GM12878 (cell line): ENCODE data around the gene SVOP. TPM values are rescaled to one million over a fixed set of nuclear protein-coding genes. Genes with fewer than 3 reads are reported as not detected.

Experiments
- ATAC-seq: fragments of 200-7000 bp; cut with Tn5 transposase; 3 replicates; pipeline ENCODE4 v1.9.1; 2020; ENCODE audit warnings: mild to moderate bottlenecking, moderate library complexity
- BruUV-seq: library from RNA; stranded (reverse); fragments of 400-500 nt; replicated peaks from 2 replicates; lab custom pipeline; 2021; lab: Mats Ljungman, UMichigan
- CTCF ChIA-PET: fragments of 300-600 bp; sonication (Branson Sonifier 250); formaldehyde crosslinking; extraction: SDS; loops from one replicate; lab custom pipeline; 2021; ENCODE audit warnings: inconsistent platforms; lab: Yijun Ruan, JAX
- POLR2A ChIA-PET: fragments of 350-600 bp; formaldehyde crosslinking; extraction: SDS; loops from one replicate; lab custom pipeline; 2021; ENCODE audit warnings: inconsistent platforms; lab: Charles Lee
- RAD21 ChIA-PET: fragments of 300-600 bp; sonication (Branson Sonifier 250); formaldehyde crosslinking; loops from one replicate; lab custom pipeline; 2023; ENCODE audit warnings: antibody characterized with exemption; ENCODE audit not compliant: unreplicated experiment; lab: Charles Lee
- SMC1A ChIA-PET: fragments of 300-600 bp; sonication (Branson Sonifier 250); formaldehyde crosslinking; loops from one replicate; lab custom pipeline; 2023; ENCODE audit not compliant: unreplicated experiment, uncharacterized antibody; lab: Charles Lee
- DNase-seq: peaks from one replicate; pipeline ENCODE4 v3.0.0-alpha.2; 2011; ENCODE audit warnings: low read depth, low spot score
- FAIRE-seq: peaks from 3 replicates; lab custom pipeline; 2011; peaks lifted over from hg19 to GRCh38; lab: Jason Lieb, UNC
- H2AFZ ChIP-seq: 2 replicates; pipeline ENCODE4 v1.6.0; 2011; ENCODE audit warnings: low read depth, low read length, control low read depth; ENCODE audit not compliant: control insufficient read depth
- H3K27ac ChIP-seq: 2 replicates; pipeline ENCODE4 v1.5.1; 2011; ENCODE audit warnings: control low read depth; ENCODE audit not compliant: control insufficient read depth, insufficient read depth
- H3K27me3 ChIP-seq, 2 experiments: replicated peaks in 1 of 2; 2 replicates each; pipeline versions ENCODE4 v1.6.0 to v1.6.1; 2011; ENCODE audit warnings: low read length in 1 of 2; ENCODE audit not compliant: control insufficient read depth in 2 of 2, insufficient read depth in 2 of 2
- H3K36me3 ChIP-seq, 2 experiments: 2 replicates each; pipeline ENCODE4 v1.5.1; 2011; ENCODE audit warnings: low read length in 1 of 2; ENCODE audit not compliant: control insufficient read depth in 2 of 2, insufficient read depth in 2 of 2
- H3K4me1 ChIP-seq: 2 replicates; pipeline ENCODE4 v1.6.1; 2011; ENCODE audit warnings: mild to moderate bottlenecking, low read length, moderate library complexity, mixed read lengths; ENCODE audit not compliant: control insufficient read depth, insufficient read depth
- H3K4me2 ChIP-seq: 2 replicates; pipeline ENCODE4 v1.6.0; 2011; ENCODE audit warnings: control low read depth; ENCODE audit not compliant: control insufficient read depth, insufficient read depth
- H3K4me3 ChIP-seq: fragments of 200-600 bp; sonication (generic); 2 replicates; pipeline ENCODE4 v1.5.1; 2016
- H3K79me2 ChIP-seq: 2 replicates; pipeline ENCODE4 v1.6.0; 2011; ENCODE audit warnings: low read length; ENCODE audit not compliant: control insufficient read depth, insufficient read depth
- H3K9ac ChIP-seq: 2 replicates; pipeline ENCODE4 v1.8.0; 2011; ENCODE audit warnings: low read length, control low read depth, mixed read lengths; ENCODE audit not compliant: control insufficient read depth, insufficient read depth
- H3K9me3 ChIP-seq: replicated peaks from 3 replicates; pipeline ENCODE4 v1.5.1; 2011; ENCODE audit warnings: mild to moderate bottlenecking, low read length; ENCODE audit not compliant: control insufficient read depth, insufficient read depth
- H4K20me1 ChIP-seq: 2 replicates; pipeline ENCODE4 v1.6.0; 2011; ENCODE audit not compliant: control insufficient read depth, insufficient read depth
- DPF2 ChIP-seq: fragments of 450-650 bp; IDR thresholded peaks from 2 replicates; pipeline ENCODE4 v1.6.1; 2017; ENCODE audit warnings: mild to moderate bottlenecking
- EP300 ChIP-seq, 2 experiments: fragments of 150-350 bp in 1 of 2; IDR thresholded peaks; 2 replicates each; pipeline ENCODE4 v1.6.1; 2011 to 2012; ENCODE audit warnings: low read depth in 2 of 2, low read length in 2 of 2, borderline replicate concordance in 1 of 2, improper control_type of control experiment in 1 of 2, inconsistent platforms in 1 of 2; ENCODE audit not compliant: control insufficient read depth in 1 of 2
- KAT2A ChIP-seq: conservative IDR thresholded peaks from 2 replicates; pipeline ENCODE4 v1.6.1; 2011; ENCODE audit warnings: low read depth, low read length; ENCODE audit not compliant: control insufficient read depth
- LARP7 ChIP-seq: fragments of 450-650 bp; IDR thresholded peaks from 2 replicates; pipeline ENCODE4 v1.6.1; 2017; ENCODE audit warnings: mild to moderate bottlenecking
- PAX5 ChIP-seq: IDR thresholded peaks from 2 replicates; pipeline ENCODE4 v1.6.1; 2011; ENCODE audit warnings: low read depth, low read length, borderline replicate concordance
- RUNX3 ChIP-seq: IDR thresholded peaks from 2 replicates; pipeline ENCODE4 v1.6.1; 2012; ENCODE audit warnings: low read length, inconsistent platforms
- SMAD5 ChIP-seq: IDR thresholded peaks from 2 replicates; pipeline ENCODE4 v1.6.1; 2016; ENCODE audit warnings: antibody characterized with exemption, low read depth
- STAT3 ChIP-seq: IDR thresholded peaks from 2 replicates; pipeline ENCODE4 v1.6.1; 2011; ENCODE audit warnings: low read depth, low read length, improper control_type of control experiment
- ZNF24 ChIP-seq: fragments of 450-650 bp; IDR thresholded peaks from 2 replicates; pipeline ENCODE4 v1.6.1; 2017; ENCODE audit warnings: antibody characterized with exemption, mild to moderate bottlenecking
- WGBS: methylation state at CpG from one replicate; pipeline ENCODE4 v1.1.6; 2016; ENCODE audit warnings: low lambda C conversion rate; ENCODE audit not compliant: insufficient replicate concordance, insufficient coverage; ENCODE audit errors: missing lambda C conversion rate; 5-methylcytosine and 5-hydroxymethylcytosine counted together
- in situ Hi-C: fragments of 300-500 bp; cut with MboI; formaldehyde crosslinking; loops from 9 replicates; pipeline ENCODE4 v1.14.3; 2018; ENCODE audit warnings: mixed read lengths
- intact Hi-C: fragments of 100-400 bp; cut with micrococcal nuclease; formaldehyde crosslinking; loops from one replicate; pipeline ENCODE4 v1.14.2; 2022; ENCODE audit not compliant: unreplicated experiment
- polyA plus RNA-seq, 11 experiments: library from polyadenylated mRNA; depleted of rRNA in 4 of 11; unstranded in 6 of 11; stranded (reverse) in 5 of 11; fragments of >200 nt; fragmentation: Nextera tagmentation in 4 of 11; fragmentation: Illumina TruSeq in 1 of 11; extraction: Ambion mirVana in 4 of 11; extraction: Trizol in 1 of 11; gene quantifications; 1 replicate in 1 of 11; 2 replicates in 10 of 11; pipeline versions ENCODE4 v1.2.1 to v1.2.3, GENCODE V29; 2011 to 2016; ENCODE audit warnings: inconsistent platforms in 2 of 11, missing spikeins in 2 of 11, low read depth in 1 of 11
- total RNA-seq, 4 experiments: library from RNA; depleted of rRNA in 3 of 4; stranded (reverse); fragments of >200 nt in 3 of 4; fragmentation: Illumina TruSeq in 1 of 4; extraction: Trizol in 1 of 4; gene quantifications; 2 replicates each; pipeline versions ENCODE4 v1.2.1 to v1.2.3, GENCODE V29; 2013 to 2021
- TF ChIP-seq, protein P1 (sequence below): IDR thresholded peaks from 2 replicates; pipeline ENCODE4 v1.6.1; 2011; ENCODE audit warnings: low read depth, low read length, improper control_type of control experiment, borderline replicate concordance
- TF ChIP-seq, protein P2 (sequence below): fragments of 450-650 bp; IDR thresholded peaks from 2 replicates; pipeline ENCODE4 v1.6.1; 2014; ENCODE audit warnings: mild to moderate bottlenecking
- TF ChIP-seq, protein P3 (sequence below): fragments of 450-650 bp; IDR thresholded peaks from 2 replicates; pipeline ENCODE4 v1.6.1; 2017; ENCODE audit warnings: borderline replicate concordance
- TF ChIP-seq, protein P4 (sequence below): fragments of 150-350 bp; IDR thresholded peaks from 2 replicates; pipeline ENCODE4 v1.6.1; 2016; ENCODE audit warnings: low read depth, low read length
- TF ChIP-seq, protein P5 (sequence below): IDR thresholded peaks from 2 replicates; pipeline ENCODE4 v1.6.1; 2012; ENCODE audit warnings: low read length, inconsistent platforms

SVOP gene
- total and polyA plus RNA-seq, 10 of the 15 experiments (the other 5 are each of a cell fraction or from before 2014, with no cell fraction given) = under 0.01 TPM; not detected in 9

DNA sequence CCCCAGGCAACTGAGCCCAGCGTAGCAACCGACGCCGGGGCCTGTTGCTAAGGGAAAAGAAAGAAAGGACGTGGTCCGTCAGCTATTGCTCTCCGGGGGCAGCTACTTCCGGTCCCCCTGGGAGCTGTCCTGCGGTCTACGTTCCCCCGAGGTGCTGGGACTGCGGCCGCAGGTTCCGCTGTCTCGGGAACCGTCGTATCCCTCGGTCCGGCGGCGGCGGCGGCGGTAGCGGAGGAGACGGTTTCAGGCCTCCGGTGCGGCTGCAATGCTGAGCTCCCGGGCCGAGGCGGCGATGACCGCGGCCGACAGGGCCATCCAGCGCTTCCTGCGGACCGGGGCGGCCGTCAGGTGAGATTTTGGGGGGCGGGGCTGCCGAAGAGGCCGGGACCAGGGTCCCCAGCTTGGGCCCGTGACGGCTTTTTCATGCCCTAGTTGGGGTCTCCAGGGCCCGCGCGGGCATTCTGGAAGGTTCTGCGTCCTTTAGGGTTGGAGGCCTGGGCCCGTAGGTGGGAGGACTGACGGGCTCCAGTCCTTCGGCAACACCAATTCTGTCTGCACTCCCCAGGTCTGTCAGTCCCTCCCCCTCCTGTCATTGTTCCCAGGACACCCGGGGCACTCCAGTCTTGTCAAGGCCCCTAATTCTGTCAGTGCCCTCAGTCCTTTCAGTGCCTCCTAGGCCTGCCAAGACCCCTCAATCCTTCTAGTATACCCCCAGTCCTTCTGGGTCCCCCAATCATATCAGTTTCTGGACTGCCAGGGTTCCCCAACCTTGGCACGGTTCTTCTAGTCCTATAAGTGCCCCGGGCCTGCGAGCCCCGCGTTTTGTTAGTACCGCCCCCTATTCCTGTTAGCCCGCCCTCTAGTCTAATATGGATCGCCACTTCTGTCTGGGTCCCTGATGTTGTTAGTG, 31.8 kb upstream of the SVOP start, which contains the start of gene USP30:
USP30 (plus strand) TSS at position 163 of the 910 bp plus-strand sequence; CDS start at position 266, 103 bp downstream.
- POLR2A ChIA-PET = interaction anchor here (0.6 to 1.5 kb wide), 2 partner anchors 195 to 388 kb away, joined by 3 to 4 read pairs; partner anchors contain the start of gene SSH1
- RAD21 ChIA-PET = interaction anchor here (0.7 to 1.3 kb wide), 2 partner anchors 17 to 195 kb away, joined by 3 read pairs; partner anchors contain the start of gene SSH1
- Histone ChIP-seq H4K20me1 (no peaks in the 10 kb centered on the region), H3K4me1 (peaks cover 8% of the 10 kb centered on the region; the same call in 1 of the 2 replicates), H3K4me3 (peak within 1 kb of the TSS; percentile 83), H3K36me3 (no peaks in the 10 kb centered on the region), H3K27me3 (no peaks in the 10 kb centered on the region), H3K9ac (peak within 1 kb of the TSS; percentile 72), H3K9me3 (no peaks in the 10 kb centered on the region), H3K79me2 (peaks cover 14% of the 10 kb centered on the region), H3K27ac (peak within 1 kb of the TSS; percentile 89), H3K4me2 (peak within 1 kb of the TSS; percentile 94), H2AFZ (peak within 1 kb of the TSS; percentile 83)
- in situ Hi-C loops = no loop called here
- intact Hi-C loops = no loop called here
- CTCF ChIA-PET = interaction anchor here (4.0 kb wide), 1 partner anchor 40 kb away, joined by 33 read pairs; the partner anchor contains the start of gene ALKBH2
- no TSS peak for BruUV-seq
- 2% methylated on average over 51 of the region's 61 CpGs for WGBS
- ATAC-seq = peak; percentile 84
- peak; percentile 45 for DNase-seq
- SMC1A ChIA-PET = interaction anchor here (0.8 to 2.1 kb wide), 4 partner anchors 9 to 388 kb away, joined by 3 to 5 read pairs (median 3); no protein-coding TSS in a partner anchor
- FAIRE-seq = peak; percentile 38
- TF ChIP-seq, protein P1, sequence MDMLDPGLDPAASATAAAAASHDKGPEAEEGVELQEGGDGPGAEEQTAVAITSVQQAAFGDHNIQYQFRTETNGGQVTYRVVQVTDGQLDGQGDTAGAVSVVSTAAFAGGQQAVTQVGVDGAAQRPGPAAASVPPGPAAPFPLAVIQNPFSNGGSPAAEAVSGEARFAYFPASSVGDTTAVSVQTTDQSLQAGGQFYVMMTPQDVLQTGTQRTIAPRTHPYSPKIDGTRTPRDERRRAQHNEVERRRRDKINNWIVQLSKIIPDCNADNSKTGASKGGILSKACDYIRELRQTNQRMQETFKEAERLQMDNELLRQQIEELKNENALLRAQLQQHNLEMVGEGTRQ = no peak
- peak; percentile 70 for TF ChIP-seq DPF2
- no peak for TF ChIP-seq KAT2A
- TF ChIP-seq, protein P2, sequence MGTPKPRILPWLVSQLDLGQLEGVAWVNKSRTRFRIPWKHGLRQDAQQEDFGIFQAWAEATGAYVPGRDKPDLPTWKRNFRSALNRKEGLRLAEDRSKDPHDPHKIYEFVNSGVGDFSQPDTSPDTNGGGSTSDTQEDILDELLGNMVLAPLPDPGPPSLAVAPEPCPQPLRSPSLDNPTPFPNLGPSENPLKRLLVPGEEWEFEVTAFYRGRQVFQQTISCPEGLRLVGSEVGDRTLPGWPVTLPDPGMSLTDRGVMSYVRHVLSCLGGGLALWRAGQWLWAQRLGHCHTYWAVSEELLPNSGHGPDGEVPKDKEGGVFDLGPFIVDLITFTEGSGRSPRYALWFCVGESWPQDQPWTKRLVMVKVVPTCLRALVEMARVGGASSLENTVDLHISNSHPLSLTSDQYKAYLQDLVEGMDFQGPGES = peak; percentile 68; the same call in 1 of the 2 replicates
- peak; percentile 99 for TF ChIP-seq RUNX3
- TF ChIP-seq ZNF24 = peak; percentile 72
- TF ChIP-seq, protein P3, sequence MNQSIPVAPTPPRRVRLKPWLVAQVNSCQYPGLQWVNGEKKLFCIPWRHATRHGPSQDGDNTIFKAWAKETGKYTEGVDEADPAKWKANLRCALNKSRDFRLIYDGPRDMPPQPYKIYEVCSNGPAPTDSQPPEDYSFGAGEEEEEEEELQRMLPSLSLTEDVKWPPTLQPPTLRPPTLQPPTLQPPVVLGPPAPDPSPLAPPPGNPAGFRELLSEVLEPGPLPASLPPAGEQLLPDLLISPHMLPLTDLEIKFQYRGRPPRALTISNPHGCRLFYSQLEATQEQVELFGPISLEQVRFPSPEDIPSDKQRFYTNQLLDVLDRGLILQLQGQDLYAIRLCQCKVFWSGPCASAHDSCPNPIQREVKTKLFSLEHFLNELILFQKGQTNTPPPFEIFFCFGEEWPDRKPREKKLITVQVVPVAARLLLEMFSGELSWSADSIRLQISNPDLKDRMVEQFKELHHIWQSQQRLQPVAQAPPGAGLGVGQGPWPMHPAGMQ = no peak
- TF ChIP-seq, protein P4, sequence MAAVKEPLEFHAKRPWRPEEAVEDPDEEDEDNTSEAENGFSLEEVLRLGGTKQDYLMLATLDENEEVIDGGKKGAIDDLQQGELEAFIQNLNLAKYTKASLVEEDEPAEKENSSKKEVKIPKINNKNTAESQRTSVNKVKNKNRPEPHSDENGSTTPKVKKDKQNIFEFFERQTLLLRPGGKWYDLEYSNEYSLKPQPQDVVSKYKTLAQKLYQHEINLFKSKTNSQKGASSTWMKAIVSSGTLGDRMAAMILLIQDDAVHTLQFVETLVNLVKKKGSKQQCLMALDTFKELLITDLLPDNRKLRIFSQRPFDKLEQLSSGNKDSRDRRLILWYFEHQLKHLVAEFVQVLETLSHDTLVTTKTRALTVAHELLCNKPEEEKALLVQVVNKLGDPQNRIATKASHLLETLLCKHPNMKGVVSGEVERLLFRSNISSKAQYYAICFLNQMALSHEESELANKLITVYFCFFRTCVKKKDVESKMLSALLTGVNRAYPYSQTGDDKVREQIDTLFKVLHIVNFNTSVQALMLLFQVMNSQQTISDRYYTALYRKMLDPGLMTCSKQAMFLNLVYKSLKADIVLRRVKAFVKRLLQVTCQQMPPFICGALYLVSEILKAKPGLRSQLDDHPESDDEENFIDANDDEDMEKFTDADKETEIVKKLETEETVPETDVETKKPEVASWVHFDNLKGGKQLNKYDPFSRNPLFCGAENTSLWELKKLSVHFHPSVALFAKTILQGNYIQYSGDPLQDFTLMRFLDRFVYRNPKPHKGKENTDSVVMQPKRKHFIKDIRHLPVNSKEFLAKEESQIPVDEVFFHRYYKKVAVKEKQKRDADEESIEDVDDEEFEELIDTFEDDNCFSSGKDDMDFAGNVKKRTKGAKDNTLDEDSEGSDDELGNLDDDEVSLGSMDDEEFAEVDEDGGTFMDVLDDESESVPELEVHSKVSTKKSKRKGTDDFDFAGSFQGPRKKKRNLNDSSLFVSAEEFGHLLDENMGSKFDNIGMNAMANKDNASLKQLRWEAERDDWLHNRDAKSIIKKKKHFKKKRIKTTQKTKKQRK = no peak
- TF ChIP-seq SMAD5 = no peak
- no peak for TF ChIP-seq EP300 (IDR thresholded peaks at IDR 0.05; ENCODE audit: borderline replicate concordance in 1 of 2, control insufficient read depth in 1 of 2, low read depth in 2 of 2, low read length in 2 of 2)
- TF ChIP-seq, protein P5, sequence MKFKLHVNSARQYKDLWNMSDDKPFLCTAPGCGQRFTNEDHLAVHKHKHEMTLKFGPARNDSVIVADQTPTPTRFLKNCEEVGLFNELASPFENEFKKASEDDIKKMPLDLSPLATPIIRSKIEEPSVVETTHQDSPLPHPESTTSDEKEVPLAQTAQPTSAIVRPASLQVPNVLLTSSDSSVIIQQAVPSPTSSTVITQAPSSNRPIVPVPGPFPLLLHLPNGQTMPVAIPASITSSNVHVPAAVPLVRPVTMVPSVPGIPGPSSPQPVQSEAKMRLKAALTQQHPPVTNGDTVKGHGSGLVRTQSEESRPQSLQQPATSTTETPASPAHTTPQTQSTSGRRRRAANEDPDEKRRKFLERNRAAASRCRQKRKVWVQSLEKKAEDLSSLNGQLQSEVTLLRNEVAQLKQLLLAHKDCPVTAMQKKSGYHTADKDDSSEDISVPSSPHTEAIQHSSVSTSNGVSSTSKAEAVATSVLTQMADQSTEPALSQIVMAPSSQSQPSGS = no peak
- peak; percentile 92 for TF ChIP-seq LARP7
- TF ChIP-seq PAX5 = peak; percentile 44; the same call in 1 of the 2 replicates
- no peak for TF ChIP-seq STAT3
